A549 (cell line): ENCODE data around the gene FAM32A. TPM values are rescaled to one million over a fixed set of nuclear protein-coding genes. Genes with fewer than 3 reads are reported as not detected.

Source experiments
- ATAC-seq, 2 experiments: fragments of 200-7000 bp in 1 of 2; fragments of >200 bp in 1 of 2; cut with Nextera tagmentation in 1 of 2; cut with Tn5 transposase in 1 of 2; 3 replicates each; pipeline versions ENCODE4 v1.8.0 to v1.9.1; 2018 to 2020; ENCODE audit warnings: mild to moderate bottlenecking in 1 of 2, moderate library complexity in 1 of 2
- CTCF ChIA-PET: fragments of 300-600 bp; sonication (Branson Sonifier 250); formaldehyde crosslinking; extraction: SDS; loops from one replicate; lab custom pipeline; 2021; ENCODE audit warnings: antibody characterized with exemption, inconsistent platforms; lab: Yijun Ruan, JAX
- POLR2A ChIA-PET: fragments of 350-600 bp; formaldehyde crosslinking; extraction: SDS; loops from one replicate; lab custom pipeline; 2021; ENCODE audit warnings: antibody characterized with exemption, inconsistent platforms; lab: Yijun Ruan, JAX
- DNase-seq, 2 experiments: peaks; one replicate each; pipeline versions ENCODE4 v3.0.0 to v3.0.0-alpha.2; 2011 to 2016; ENCODE audit warnings: low read depth in 1 of 2, low spot score in 1 of 2
- FAIRE-seq: peaks from 2 replicates; lab custom pipeline; 2011; peaks lifted over from hg19 to GRCh38; lab: Jason Lieb, UNC
- H3K27ac ChIP-seq, 2 experiments: fragments of >200 bp; sonication (Bioruptor Twin); formaldehyde crosslinking; 3 replicates each; pipeline ENCODE4 v1.5.1; 2016 to 2017
- H3K4me1 ChIP-seq: fragments of >200 bp; sonication (Bioruptor Twin); formaldehyde crosslinking; 3 replicates; pipeline ENCODE4 v1.6.1; 2016
- H3K4me2 ChIP-seq: fragments of >200 bp; sonication (Bioruptor Twin); formaldehyde crosslinking; 3 replicates; pipeline ENCODE4 v1.6.1; 2016
- H3K4me3 ChIP-seq: fragments of >200 bp; sonication (Bioruptor Twin); formaldehyde crosslinking; 3 replicates; pipeline ENCODE4 v1.5.1; 2016
- H3K9me3 ChIP-seq: fragments of >200 bp; sonication (Bioruptor Twin); formaldehyde crosslinking; 3 replicates; pipeline ENCODE4 v1.6.1; 2016
- CEBPB ChIP-seq, 2 experiments: fragments of >200 bp in 1 of 2; sonication (Bioruptor Twin) in 1 of 2; formaldehyde crosslinking in 1 of 2; IDR thresholded peaks; 2 replicates each; pipeline ENCODE4 v1.6.1; 2012 to 2016
- EHMT2 ChIP-seq: fragments of 200-600 bp; sonication (generic); IDR thresholded peaks from 2 replicates; pipeline ENCODE4 v1.6.1; 2016; ENCODE audit warnings: antibody characterized with exemption, low read depth, mild to moderate bottlenecking, moderate library complexity
- ESRRA ChIP-seq: fragments of 150-350 bp; IDR thresholded peaks from 2 replicates; pipeline ENCODE4 v1.6.1; 2014; ENCODE audit warnings: mild to moderate bottlenecking, low read length, borderline replicate concordance
- FOSB ChIP-seq: fragments of 250-450 bp; sonication (Bioruptor Pico); IDR thresholded peaks from 2 replicates; pipeline ENCODE4 v1.5.0; 2020; ENCODE audit warnings: mild to moderate bottlenecking, moderate library complexity
- FOXS1 ChIP-seq: fragments of 250-450 bp; sonication (Bioruptor Pico); IDR thresholded peaks from 2 replicates; pipeline ENCODE4 v1.5.0; 2020; ENCODE audit warnings: mild to moderate bottlenecking, moderate library complexity
- HDAC2 ChIP-seq: fragments of 200-600 bp; sonication (generic); IDR thresholded peaks from 2 replicates; pipeline ENCODE4 v1.6.1; 2016
- HOXB5 ChIP-seq: fragments of 250-450 bp; sonication (Bioruptor Pico); IDR thresholded peaks from 2 replicates; pipeline ENCODE4 v1.5.0; 2020; ENCODE audit warnings: mild to moderate bottlenecking, moderate library complexity
- KDM5A ChIP-seq: fragments of 200-600 bp; sonication (generic); IDR thresholded peaks from 2 replicates; pipeline ENCODE4 v1.6.1; 2016; ENCODE audit warnings: antibody characterized with exemption, mild to moderate bottlenecking
- MAFK ChIP-seq: fragments of 450-650 bp; IDR thresholded peaks from 2 replicates; pipeline ENCODE4 v1.6.1; 2014; ENCODE audit not compliant: partially characterized antibody
- MYC ChIP-seq: IDR thresholded peaks from 2 replicates; pipeline ENCODE4 v1.6.1; 2012; ENCODE audit warnings: mild to moderate bottlenecking, inconsistent platforms, low read length, improper control_type of control experiment, borderline replicate concordance
- PHF8 ChIP-seq: fragments of 200-600 bp; sonication (generic); IDR thresholded peaks from 2 replicates; pipeline ENCODE4 v1.6.1; 2016; ENCODE audit warnings: low read depth, mild to moderate bottlenecking, antibody characterized with exemption, moderate library complexity, borderline replicate concordance
- POLR2AphosphoS2 ChIP-seq: conservative IDR thresholded peaks from 2 replicates; pipeline ENCODE4 v1.6.1; 2012; ENCODE audit warnings: low read length, improper control_type of control experiment, inconsistent platforms
- RAD21 ChIP-seq, 2 experiments: fragments of >200 bp in 1 of 2; sonication (Bioruptor Twin) in 1 of 2; formaldehyde crosslinking in 1 of 2; IDR thresholded peaks in 1 of 2; conservative IDR thresholded peaks in 1 of 2; 2 replicates in 1 of 2; 3 replicates in 1 of 2; pipeline ENCODE4 v1.6.1; 2012 to 2018; ENCODE audit warnings: inconsistent platforms in 1 of 2
- RFX5 ChIP-seq: fragments of 450-650 bp; IDR thresholded peaks from 2 replicates; pipeline ENCODE4 v1.7.1; 2014; ENCODE audit warnings: antibody characterized with exemption, mild to moderate bottlenecking, moderate library complexity
- RNF2 ChIP-seq: fragments of 200-600 bp; sonication (generic); IDR thresholded peaks from 2 replicates; pipeline ENCODE4 v1.6.1; 2016; ENCODE audit warnings: low read depth, mild to moderate bottlenecking, antibody characterized with exemption, moderate library complexity, borderline replicate concordance
- SMC3 ChIP-seq: fragments of >200 bp; sonication (Bioruptor Twin); formaldehyde crosslinking; IDR thresholded peaks from 3 replicates; pipeline ENCODE4 v1.6.1; 2018; ENCODE audit warnings: inconsistent platforms
- SREBF2 ChIP-seq: fragments of 450-650 bp; IDR thresholded peaks from 2 replicates; pipeline ENCODE4 v1.6.1; 2014; ENCODE audit warnings: mild to moderate bottlenecking, moderate library complexity
- TFCP2L1 ChIP-seq: fragments of 250-450 bp; sonication (Bioruptor Pico); IDR thresholded peaks from 2 replicates; pipeline ENCODE4 v1.5.0; 2021; ENCODE audit warnings: mild to moderate bottlenecking
- ZC3H11A ChIP-seq: fragments of 450-650 bp; IDR thresholded peaks from 2 replicates; pipeline ENCODE4 v1.6.1; 2014; ENCODE audit warnings: antibody characterized with exemption, mild to moderate bottlenecking
- ZFP36 ChIP-seq: fragments of 450-650 bp; IDR thresholded peaks from 2 replicates; pipeline ENCODE4 v1.6.1; 2014; ENCODE audit warnings: borderline replicate concordance; ENCODE audit not compliant: partially characterized antibody
- WGBS: methylation state at CpG from one replicate; pipeline ENCODE4 v1.1.6; 2017; ENCODE audit errors: missing lambda C conversion rate; 5-methylcytosine and 5-hydroxymethylcytosine counted together
- polyA plus RNA-seq, 4 experiments: library from polyadenylated mRNA; depleted of rRNA in 3 of 4; stranded (reverse); fragments of >200 nt; fragmentation: RNase III in 1 of 4; extraction: RNeasy Plus Mini Kit Qiagen cat#74134 plus additional on column Dnase treatment in 1 of 4; gene quantifications; 2 replicates in 3 of 4; 3 replicates in 1 of 4; pipeline ENCODE4 v1.2.3, GENCODE V29; 2011 to 2017
- TF ChIP-seq, protein P1 (sequence below): fragments of 250-450 bp; sonication (Bioruptor Pico); IDR thresholded peaks from 2 replicates; pipeline ENCODE4 v1.5.0; 2020; ENCODE audit warnings: low read depth, mild to moderate bottlenecking, moderate library complexity
- TF ChIP-seq, protein P2 (sequence below): IDR thresholded peaks from 2 replicates; pipeline ENCODE4 v1.6.1; 2012
- TF ChIP-seq, protein P3 (sequence below): fragments of 250-450 bp; sonication (Bioruptor Pico); IDR thresholded peaks from 2 replicates; pipeline ENCODE4 v1.5.0; 2021; ENCODE audit warnings: mild to moderate bottlenecking, moderate library complexity, borderline replicate concordance

The FAM32A gene
- polyA plus RNA-seq, 2 of the 4 experiments (the other 2 are of a cell fraction) = 80.8 to 108 TPM

DNA sequence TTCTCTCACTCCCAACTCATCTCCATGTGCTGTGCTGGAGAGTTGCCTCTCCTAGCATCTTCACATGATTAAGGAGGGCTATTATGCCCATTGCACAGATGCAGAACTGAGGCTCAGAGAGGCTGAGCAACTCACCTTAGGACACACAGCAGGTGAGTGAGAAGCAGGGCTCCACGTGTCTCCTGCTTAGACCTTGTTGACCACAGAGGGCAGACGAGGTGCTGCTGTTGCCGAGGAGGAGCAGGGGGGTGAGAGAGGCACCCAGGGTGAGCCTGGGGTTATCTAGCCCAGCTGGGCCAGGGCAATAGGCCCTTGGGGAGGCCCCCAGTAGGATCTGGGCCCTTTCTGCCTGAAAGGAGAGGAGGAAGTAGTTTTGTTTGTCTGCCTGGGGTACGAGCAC lies 44.2 kb upstream of the FAM32A start:
- 64% methylated on average over 3 of the region's 4 CpGs for WGBS
- no peak overlapping the region for H3K4me2 ChIP-seq
- no peak for DNase-seq
- TF ChIP-seq ZFP36 (peak; percentile 76), KDM5A (no peak)
- H3K4me1 ChIP-seq = no peaks in the 10 kb centered on the region
- H3K4me3 ChIP-seq = no peak overlapping the region
- POLR2A ChIA-PET = no interaction called here
- CTCF ChIA-PET = interaction anchor here (0.6 kb wide), 1 partner anchor 500 kb away, joined by 3 read pairs; the partner anchor contains the start of gene CYP4F3
- peak in 1 of 2 experiments; percentile 35; a peak in 1 of 6 replicates for ATAC-seq
- H3K9me3 ChIP-seq = no peaks in the 10 kb centered on the region
- no peak overlapping the region for H3K27ac ChIP-seq
- FAIRE-seq = no peak

DNA sequence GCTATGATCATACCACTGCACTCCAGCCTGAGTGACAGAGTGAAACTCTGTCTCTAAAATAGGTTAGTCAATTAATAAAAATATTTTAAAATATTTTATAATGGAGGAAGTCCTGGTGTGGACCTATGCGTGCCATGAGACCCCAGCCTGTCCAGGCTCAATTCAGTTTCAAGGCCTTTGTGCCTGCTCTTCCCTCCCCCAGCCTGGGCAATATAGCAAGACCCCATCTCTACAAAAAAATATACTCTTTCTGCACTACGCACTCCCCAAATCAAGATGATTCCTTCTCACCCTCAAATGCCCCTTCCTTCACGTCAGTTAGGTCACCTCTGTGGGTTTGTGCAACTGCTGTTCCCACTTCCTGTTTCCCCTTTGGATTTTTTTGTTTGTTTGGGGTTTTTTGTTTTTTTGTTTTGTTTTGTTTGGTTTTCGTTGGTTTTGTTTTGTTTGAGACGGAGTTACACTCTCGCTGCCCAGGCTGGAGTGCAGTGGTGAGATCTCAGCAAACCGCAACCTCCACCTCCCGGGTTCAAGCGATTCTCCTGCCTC lies 43.1 kb upstream of the FAM32A start:
- ChIA-PET POLR2A (no interaction called here), CTCF (no interaction called here)
- Histone ChIP-seq H3K4me1 (no peaks in the 10 kb centered on the region), H3K27ac (no peak overlapping the region), H3K4me3 (no peak overlapping the region), H3K9me3 (no peaks in the 10 kb centered on the region), H3K4me2 (no peak overlapping the region)
- no peak for FAIRE-seq
- 82% methylated on average over 9 of the region's 9 CpGs for WGBS
- no peak for DNase-seq
- ATAC-seq = no peak
- no peak for TF ChIP-seq FOXS1 (CRISPR knock-in tag)
- TF ChIP-seq RFX5 = no peak
- no peak for TF ChIP-seq HDAC2
- TF ChIP-seq PHF8 = no peak
- no peak for TF ChIP-seq KDM5A
- TF ChIP-seq ESRRA = no peak
- TF ChIP-seq ZC3H11A = no peak
- TF ChIP-seq MYC = no peak
- TF ChIP-seq SMC3 = no peak
- no peak for TF ChIP-seq TFCP2L1 (CRISPR knock-in tag)
- TF ChIP-seq, protein P1, sequence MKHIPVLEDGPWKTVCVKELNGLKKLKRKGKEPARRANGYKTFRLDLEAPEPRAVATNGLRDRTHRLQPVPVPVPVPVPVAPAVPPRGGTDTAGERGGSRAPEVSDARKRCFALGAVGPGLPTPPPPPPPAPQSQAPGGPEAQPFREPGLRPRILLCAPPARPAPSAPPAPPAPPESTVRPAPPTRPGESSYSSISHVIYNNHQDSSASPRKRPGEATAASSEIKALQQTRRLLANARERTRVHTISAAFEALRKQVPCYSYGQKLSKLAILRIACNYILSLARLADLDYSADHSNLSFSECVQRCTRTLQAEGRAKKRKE (CRISPR knock-in tag) = no peak

DNA sequence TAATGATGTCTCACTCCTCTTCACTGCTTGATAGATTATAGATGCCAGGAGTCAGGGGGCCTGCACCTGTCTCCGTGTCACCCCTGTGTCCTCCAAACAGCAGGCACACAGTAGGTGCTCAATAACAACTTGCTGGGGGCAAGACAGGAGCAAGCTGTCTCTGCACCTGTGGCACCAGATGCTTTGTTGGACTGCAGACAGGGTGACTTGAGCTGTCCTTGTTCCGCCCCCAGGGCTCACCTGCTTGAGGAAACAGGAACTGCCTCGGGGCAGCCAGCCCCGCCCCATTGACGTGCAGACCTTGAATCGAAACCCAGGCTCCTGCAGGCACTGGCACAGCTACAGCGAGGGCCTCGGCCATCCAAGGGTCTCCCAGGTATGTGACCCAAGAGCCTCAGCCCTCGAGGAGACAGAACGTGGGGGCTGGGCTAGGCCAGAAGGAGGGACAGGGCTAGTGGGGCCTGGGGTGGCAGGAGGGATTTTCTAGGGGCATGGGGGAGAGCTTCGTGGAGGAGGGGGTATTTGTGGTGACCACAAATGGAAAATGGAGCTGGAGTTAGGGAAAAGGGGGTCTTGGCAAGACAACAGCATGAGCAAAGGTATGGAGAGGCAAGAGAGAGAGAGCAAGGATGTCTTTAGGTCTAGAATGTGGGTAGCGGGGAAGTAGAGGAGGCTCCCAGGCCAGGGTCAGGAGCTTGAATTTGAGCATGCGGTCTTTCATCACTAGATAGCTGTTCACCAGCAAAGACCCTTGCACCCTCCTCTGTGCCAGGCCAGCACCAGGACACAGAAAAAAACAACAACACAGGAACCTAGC lies 41.6 kb upstream of the FAM32A start, which contains the start of gene HSH2D:
Gene HSH2D (plus strand): TSS at position 287 of the 817 bp plus-strand sequence. CDS start 5,066 bp downstream, outside the sequence.
- no peaks in the 10 kb centered on the region for H3K4me1 ChIP-seq
- H3K27ac ChIP-seq = no peak within 1 kb of the TSS
- CTCF ChIA-PET = interaction anchor here (0.6 to 1.2 kb wide), 2 partner anchors 8 to 34 kb away, joined by 4 to 5 read pairs; no protein-coding TSS in a partner anchor
- H3K4me2 ChIP-seq = no peak within 1 kb of the TSS
- no peak for DNase-seq
- TF ChIP-seq FOXS1 (CRISPR knock-in tag) = no peak
- TF ChIP-seq, protein P2, sequence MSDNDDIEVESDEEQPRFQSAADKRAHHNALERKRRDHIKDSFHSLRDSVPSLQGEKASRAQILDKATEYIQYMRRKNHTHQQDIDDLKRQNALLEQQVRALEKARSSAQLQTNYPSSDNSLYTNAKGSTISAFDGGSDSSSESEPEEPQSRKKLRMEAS = no peak
- TF ChIP-seq MAFK = no peak
- TF ChIP-seq RNF2 = no peak
- no peak for TF ChIP-seq PHF8
- POLR2A ChIA-PET = no interaction called here
- no peaks in the 10 kb centered on the region for H3K9me3 ChIP-seq
- no peak for ATAC-seq
- 78% methylated on average over 5 of the region's 13 CpGs for WGBS
- FAIRE-seq = no peak
- no peak within 1 kb of the TSS for H3K4me3 ChIP-seq

DNA sequence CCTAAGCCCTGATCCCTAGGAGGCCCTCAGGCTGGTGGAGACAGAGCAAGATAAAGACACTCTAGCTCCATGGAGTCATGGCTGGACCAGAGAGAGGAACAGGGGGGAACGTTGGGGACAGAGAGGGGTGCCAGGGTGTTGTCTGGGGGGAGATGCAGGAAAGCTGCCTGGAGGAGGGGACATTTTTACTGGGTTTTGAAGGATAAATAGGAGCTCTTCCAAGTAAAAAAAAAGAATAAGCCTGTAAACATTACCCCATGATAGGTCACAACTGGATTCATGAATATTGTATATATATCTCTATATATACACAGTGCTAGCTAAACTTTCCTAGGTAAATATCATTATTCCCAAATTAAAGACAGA lies 41.0 kb upstream of the FAM32A start:
- WGBS = 50% methylated on average over 1 of the region's 1 CpG
- Histone ChIP-seq H3K4me2 (no peak overlapping the region), H3K27ac (no peak overlapping the region), H3K9me3 (no peaks in the 10 kb centered on the region), H3K4me1 (no peaks in the 10 kb centered on the region), H3K4me3 (no peak overlapping the region)
- ATAC-seq = no peak
- TF ChIP-seq, protein P3, sequence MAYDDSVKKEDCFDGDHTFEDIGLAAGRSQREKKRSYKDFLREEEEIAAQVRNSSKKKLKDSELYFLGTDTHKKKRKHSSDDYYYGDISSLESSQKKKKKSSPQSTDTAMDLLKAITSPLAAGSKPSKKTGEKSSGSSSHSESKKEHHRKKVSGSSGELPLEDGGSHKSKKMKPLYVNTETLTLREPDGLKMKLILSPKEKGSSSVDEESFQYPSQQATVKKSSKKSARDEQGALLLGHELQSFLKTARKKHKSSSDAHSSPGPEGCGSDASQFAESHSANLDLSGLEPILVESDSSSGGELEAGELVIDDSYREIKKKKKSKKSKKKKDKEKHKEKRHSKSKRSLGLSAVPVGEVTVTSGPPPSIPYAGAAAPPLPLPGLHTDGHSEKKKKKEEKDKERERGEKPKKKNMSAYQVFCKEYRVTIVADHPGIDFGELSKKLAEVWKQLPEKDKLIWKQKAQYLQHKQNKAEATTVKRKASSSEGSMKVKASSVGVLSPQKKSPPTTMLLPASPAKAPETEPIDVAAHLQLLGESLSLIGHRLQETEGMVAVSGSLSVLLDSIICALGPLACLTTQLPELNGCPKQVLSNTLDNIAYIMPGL (CRISPR knock-in tag) = no peak
- TF ChIP-seq FOXS1 (CRISPR knock-in tag) = no peak
- no peak for TF ChIP-seq HOXB5 (CRISPR knock-in tag)
- TF ChIP-seq, protein P2 = no peak
- no peak for TF ChIP-seq POLR2AphosphoS2
- TF ChIP-seq EHMT2 = no peak
- no peak for TF ChIP-seq FOSB (CRISPR knock-in tag)
- TF ChIP-seq TFCP2L1 (CRISPR knock-in tag) = no peak
- TF ChIP-seq RAD21 (conservative IDR thresholded peaks at IDR 0.05 in 1 of 2, IDR thresholded peaks at IDR 0.05 in 1 of 2) = no peak
- TF ChIP-seq MAFK = no peak
- no peak for TF ChIP-seq CEBPB (IDR thresholded peaks at IDR 0.05)
- TF ChIP-seq SREBF2 = no peak
- ChIA-PET CTCF (interaction anchor here (0.6 to 1.4 kb wide), 3 partner anchors 9 to 102 kb away, joined by 3 to 5 read pairs (median 4); no protein-coding TSS in a partner anchor), POLR2A (no interaction called here)
- FAIRE-seq = no peak
- DNase-seq = no peak
